Measurements from ENCODE around the gene TDRD7.
A peak's percentile ranks its signal among the peaks of the same experiment; 100 is the strongest.

Gene TDRD7

GRCh38 chr9:97385626-97386264, 26.2 kb upstream of the TDRD7 start:
- TF ChIP-seq CTCF (IDR thresholded peaks at IDR 0.05; ENCODE audit: insufficient read depth, low read length, poor library complexity, severe bottlenecking): no peak
- no peak overlapping the region for H3K4me3 ChIP-seq (replicated peaks; ENCODE audit: low read depth, low read length)
- no peaks in the 10 kb centered on the region; the same call in 1 of the 2 replicates for H3K27me3 ChIP-seq (replicated peaks; ENCODE audit: control insufficient read depth, insufficient read depth, low read length)
- H3K36me3 ChIP-seq (ENCODE audit: control insufficient read depth, insufficient read depth, low read length): no peaks in the 10 kb centered on the region
- no peak for DNase-seq (ENCODE audit: extremely low read depth, insufficient read length)

DNA sequence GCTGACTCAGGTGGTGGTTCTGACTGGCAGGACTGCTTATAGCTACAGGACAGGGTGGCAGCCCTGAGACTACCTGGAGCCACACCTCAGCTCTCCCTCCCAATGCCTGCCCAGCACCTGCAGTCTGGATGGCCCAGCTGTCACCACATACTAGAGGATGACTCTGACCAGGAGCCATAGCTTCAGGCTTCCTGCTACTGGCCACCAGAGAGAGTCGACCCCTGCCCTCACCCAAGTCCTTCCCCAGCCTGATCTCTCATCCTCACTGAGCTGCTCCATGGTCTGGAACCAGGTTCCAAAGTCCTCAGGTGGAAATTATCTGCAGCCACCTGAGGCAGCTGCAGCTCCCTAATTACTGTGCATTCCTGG, 25.6 kb upstream of the TDRD7 start:
- no peaks in the 10 kb centered on the region for H3K36me3 ChIP-seq (ENCODE audit: control insufficient read depth, insufficient read depth, low read length)
- H3K27me3 ChIP-seq (replicated peaks; ENCODE audit: control insufficient read depth, insufficient read depth, low read length): no peaks in the 10 kb centered on the region; the same call in 1 of the 2 replicates
- no peak for TF ChIP-seq CTCF (IDR thresholded peaks at IDR 0.05; ENCODE audit: insufficient read depth, low read length, poor library complexity, severe bottlenecking)
- no peak overlapping the region for H3K4me3 ChIP-seq (replicated peaks; ENCODE audit: low read depth, low read length)
- DNase-seq (ENCODE audit: extremely low read depth, insufficient read length): no peak

DNA sequence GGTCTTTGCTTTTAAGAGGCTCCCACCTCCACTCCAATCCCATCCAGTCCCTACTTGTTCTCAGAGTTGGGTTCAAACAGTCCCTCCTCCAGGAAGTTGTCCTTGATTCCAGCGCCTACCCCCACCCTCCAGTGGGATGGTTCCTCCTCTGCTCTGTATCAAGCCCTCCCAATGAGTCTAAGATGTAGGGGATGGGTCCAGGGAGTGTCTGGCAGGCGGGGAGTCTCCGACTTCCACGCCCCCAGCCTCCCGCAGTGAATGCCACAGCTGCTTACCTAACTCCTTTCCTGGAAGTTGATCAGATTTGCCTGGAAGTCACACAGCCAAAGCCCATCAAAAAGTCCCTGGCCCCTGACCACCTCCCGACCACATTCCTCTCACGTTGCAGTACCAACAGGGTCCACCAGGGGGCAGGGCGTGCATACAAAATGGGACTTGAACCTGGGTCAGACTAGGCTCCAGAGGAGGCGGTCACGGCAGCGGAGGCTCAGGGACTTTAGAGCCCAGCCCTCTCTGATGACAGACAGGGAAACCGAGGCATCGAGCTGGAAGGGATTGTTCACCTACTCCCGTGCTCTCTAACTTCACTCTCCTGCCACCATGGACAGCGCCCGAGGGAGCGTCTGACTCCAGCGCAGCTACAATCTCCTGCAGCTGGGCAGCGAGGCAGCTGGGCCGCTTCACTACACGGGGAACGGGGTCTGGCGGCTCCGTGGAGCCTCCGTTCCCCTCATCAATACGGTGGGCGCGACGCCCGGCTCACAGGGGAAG, 25.0 kb upstream of the TDRD7 start:
- peak; percentile 64 for DNase-seq (ENCODE audit: extremely low read depth, insufficient read length)
- no peaks in the 10 kb centered on the region for H3K36me3 ChIP-seq (ENCODE audit: control insufficient read depth, insufficient read depth, low read length)
- H3K27me3 ChIP-seq (replicated peaks; ENCODE audit: control insufficient read depth, insufficient read depth, low read length): no peaks in the 10 kb centered on the region; the same call in 1 of the 2 replicates
- H3K4me3 ChIP-seq (replicated peaks; ENCODE audit: low read depth, low read length): no peak overlapping the region
- peak; percentile 97 for TF ChIP-seq CTCF (IDR thresholded peaks at IDR 0.05; ENCODE audit: insufficient read depth, low read length, poor library complexity, severe bottlenecking)

DNA sequence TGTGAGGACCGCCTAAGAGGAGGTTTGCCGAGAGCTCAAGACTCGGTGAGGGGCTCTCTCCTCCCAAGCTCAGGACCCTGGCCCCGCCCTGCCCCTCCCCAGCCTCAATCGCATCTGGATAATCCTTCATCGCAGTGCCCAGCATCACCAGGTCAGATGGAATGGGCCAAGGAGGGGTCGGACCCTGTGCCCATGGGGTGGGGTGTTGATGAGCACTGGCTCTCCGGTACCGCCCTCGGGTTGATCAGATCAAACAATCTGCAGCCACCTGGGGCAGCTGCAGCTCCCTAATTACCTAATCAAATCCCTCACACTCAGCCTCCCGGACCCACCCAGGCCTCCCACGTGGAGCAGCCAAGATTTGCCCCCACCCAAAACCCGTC, 24.4 kb upstream of the TDRD7 start:
- Histone ChIP-seq H3K27me3 (replicated peaks; ENCODE audit: control insufficient read depth, insufficient read depth, low read length) (no peaks in the 10 kb centered on the region; the same call in 1 of the 2 replicates), H3K36me3 (ENCODE audit: control insufficient read depth, insufficient read depth, low read length) (no peaks in the 10 kb centered on the region), H3K4me3 (replicated peaks; ENCODE audit: low read depth, low read length) (no peak overlapping the region)
- no peak for DNase-seq (ENCODE audit: extremely low read depth, insufficient read length)
- TF ChIP-seq CTCF (IDR thresholded peaks at IDR 0.05; ENCODE audit: insufficient read depth, low read length, poor library complexity, severe bottlenecking): no peak

- no peaks in the 10 kb centered on the region for H3K36me3 ChIP-seq (ENCODE audit: control insufficient read depth, insufficient read depth, low read length)
- DNase-seq (ENCODE audit: extremely low read depth, insufficient read length): no peak
- no peaks in the 10 kb centered on the region; the same call in 1 of the 2 replicates for H3K27me3 ChIP-seq (replicated peaks; ENCODE audit: control insufficient read depth, insufficient read depth, low read length)
- no peak overlapping the region for H3K4me3 ChIP-seq (replicated peaks; ENCODE audit: low read depth, low read length)
- TF ChIP-seq CTCF (IDR thresholded peaks at IDR 0.05; ENCODE audit: insufficient read depth, low read length, poor library complexity, severe bottlenecking): no peak
These were observed 23.8 kb upstream of the TDRD7 start for GRCh38 chr9:97387936-97388684.
